Inflammatory macrophage (primary cell): ENCODE data around the gene RAI1.
A peak's percentile ranks its signal among the peaks of the same experiment; 100 is the strongest.

Experiments used
- DNase-seq, 2 donors: peaks; one replicate each; pipeline ENCODE4 v3.0.0-alpha.2; 2020 to 2022

The RAI1 gene

GRCh38 chr17:17767154-17767869, 86.1 kb downstream of the RAI1 start:
- no peak for DNase-seq

DNA sequence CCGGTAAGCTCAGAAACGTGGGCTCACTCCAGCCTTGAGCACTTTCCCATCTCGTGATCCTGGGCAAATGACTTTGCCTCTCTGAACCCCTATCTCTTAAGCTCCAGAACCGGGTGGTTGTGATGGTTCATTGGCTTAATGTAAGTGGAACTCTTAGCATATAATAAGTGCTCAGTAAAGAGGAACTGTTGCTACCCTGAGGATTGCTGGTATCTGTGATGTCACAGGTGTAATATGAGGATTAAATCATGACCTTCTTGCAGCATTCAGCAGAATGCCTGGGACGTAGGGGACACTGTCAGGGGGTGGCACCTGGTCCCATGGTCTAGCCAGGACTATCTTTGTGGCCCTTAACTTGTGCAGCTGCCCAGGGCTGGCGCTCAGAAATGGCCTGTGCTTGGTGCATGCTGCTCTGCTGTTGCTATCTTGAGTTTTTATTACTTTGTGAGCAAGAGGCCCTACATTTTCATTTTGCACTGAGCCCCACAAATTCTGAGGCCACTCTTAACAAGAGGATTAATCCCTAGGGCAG, 86.7 kb downstream of the RAI1 start:
- DNase-seq = no peak

DNA sequence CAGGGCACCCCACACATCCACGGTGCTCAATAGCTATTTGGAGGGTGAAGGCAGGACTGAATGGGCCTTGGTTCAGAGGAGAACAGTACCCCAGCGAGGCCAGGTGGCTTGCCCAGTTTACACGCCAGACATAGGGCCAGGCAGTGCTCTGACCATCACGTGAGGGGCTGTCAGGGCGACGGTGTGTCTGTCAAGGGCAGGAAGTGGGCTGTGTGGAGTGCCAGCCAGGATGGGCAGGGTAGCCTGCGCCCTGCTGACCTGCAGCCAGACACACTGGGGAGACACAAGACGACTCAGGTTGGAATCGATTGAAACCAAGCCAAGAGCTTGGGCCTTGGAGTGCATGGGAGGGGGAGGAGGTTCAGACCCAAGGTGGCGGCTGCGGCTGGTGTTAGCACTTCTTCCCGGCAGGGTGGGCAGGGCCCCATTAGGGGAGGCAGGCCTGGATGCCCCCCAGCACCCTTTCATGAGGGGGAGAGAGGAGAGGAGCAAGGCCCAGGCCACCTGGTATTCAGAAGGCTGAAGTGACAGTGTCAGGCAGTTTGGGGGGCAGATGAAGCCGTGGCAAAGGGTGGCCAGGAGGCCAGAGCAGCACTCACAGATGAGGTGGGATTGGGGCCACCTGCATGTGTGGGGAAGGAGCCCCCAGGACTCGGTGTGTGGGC, 87.3 kb downstream of the RAI1 start:
- DNase-seq = no peak

DNA sequence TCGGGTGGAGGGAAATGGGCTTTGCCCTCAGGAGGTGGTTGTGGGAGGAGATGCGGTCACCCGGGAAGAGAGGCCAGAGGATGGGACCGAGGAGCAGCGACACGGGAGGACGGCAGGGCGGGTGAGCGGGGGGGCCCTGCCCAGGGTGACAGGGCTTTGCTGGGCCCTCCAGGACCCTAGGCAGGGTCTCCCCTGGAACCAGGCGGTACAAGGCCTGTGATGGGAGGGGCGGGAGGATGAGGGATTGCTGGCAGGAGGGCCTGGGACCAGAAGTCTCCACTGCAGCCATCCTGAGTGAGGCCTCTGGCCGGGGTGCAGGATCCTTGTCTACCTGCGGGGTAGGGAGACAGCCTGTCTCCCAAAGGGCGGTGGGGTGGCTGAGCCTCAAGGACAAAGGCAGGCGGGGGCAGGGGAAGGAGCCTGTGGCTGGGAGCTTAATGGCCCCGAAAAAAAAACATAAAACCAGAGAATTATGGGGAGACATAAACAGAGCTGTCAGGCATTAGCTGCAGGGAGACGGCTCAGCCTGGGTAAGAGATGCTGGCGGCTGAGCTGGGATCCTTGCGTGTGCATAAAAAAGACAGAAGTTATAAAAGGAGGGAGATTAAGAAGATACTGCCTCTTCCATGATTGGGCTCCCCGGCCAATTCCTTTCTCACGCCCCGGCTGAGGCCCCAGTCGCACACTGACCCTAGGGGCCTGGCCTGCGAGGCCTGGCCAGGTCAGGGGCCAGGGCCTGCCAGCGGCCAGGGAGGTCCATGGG, 88.8 kb downstream of the RAI1 start:
- DNase-seq = no peak

DNA sequence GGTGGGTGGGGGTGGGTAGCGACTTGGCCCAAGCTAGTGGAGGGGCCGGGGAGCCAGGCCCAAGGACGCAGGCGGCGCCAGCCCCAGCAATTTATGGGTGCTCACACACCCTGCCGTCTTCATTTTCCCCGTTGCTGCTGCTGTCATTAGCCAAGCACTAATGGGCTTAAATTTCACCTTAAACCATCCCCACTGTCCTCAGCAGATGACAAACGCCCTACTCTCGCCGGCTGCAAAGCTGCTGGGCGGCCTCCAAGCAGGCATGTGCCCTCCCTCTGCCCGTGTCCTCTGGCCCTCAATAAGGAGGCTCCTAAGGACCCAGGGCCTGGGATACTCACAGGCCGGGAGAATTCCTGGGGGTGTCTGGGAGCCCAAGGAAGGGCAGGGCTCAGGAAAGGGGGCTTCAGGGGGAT, 89.4 kb downstream of the RAI1 start:
- DNase-seq = no peak

DNA sequence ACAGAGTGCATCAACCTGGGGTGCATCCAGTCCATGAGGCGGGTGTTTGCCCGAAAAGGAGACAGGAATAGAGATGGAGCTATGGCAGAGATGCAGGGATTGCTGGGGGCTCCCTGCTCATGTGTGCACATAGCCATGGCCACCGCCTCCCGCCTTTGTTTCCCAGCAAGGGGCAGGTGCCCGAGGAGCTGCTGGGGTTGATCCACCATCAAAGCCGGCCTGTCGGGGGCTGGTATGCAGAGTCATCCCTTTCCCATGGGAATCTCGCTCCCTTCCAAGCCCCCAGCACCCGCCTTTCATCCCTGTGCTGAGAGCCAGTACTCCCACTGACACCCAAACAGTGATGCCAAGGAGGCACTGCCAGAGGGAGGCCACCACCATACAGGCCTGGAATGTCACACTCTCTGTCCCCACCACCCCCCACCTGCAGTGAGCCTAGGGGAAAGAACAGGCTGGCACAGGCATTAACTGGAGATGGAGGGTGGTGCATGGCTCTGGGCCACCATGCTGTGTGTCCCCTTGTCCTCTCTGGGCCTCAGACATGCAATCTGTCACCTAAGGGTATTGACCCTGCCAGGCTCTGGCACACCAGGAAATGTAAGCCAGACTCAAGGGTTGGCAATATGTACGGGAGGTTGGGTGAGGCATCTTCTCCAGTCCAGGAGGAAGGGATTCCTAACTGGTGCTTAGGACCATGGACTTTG, 90.4 kb downstream of the RAI1 start:
- DNase-seq = no peak

DNA sequence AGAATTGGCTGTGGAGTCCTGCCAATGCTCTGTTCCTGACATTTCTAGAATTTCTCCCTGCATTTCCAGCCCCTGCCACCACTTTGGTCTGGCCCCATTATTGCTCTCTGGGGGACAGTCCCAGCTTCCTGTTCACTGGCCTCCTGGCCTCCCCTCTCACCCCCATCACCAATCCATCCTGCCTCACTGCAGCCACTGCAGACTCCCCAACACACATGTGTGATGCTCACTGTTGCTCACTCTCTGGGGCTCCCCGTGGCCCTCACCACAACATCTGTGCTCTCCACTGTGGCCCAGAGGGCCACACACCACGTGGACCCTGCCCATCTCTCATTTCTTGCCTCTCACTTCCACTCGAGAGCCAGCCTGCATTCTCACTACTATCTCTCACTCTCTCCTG, 91.0 kb downstream of the RAI1 start:
- DNase-seq = no peak

GRCh38 chr17:17774009-17774881, 93.0 kb downstream of the RAI1 start:
- DNase-seq = no peak

GRCh38 chr17:17776889-17777288, 95.6 kb downstream of the RAI1 start:
- DNase-seq = no peak

- DNase-seq = no peak
Observed at GRCh38 chr17:17778308-17779014, 97.2 kb downstream of the RAI1 start.

DNA sequence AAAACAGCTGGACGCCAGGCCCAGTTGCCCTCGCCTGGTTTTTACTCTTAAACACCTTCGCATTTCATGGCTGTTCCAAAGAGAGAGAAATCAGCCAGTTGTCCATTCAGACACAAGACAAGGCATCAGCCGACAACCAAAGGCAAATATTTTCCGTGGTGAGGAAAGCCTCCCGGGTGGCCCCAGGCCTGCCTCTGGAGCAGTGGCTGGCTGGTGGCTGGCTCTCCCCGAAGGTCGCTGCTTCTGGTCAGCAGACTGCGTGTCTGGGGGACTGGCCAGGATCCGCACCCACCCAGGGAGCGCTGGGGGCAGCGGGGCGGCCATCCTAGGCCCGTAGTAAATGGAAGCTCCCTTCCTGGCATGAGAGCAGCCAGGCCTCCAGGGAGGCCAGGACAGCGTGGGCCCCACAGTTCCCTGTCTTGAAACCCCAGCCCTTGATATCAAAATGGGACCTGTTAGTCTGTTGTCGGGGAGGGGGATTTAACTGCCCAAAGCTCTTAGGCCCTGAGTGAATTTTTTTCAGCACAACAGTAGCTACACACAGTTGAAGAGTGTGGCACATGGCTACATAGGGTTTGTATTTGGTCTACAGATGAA, 97.9 kb downstream of the RAI1 start:
- no peak for DNase-seq

- DNase-seq = peak in 1 of 2 donors; percentile 10
Observed at GRCh38 chr17:17780922-17781590, 99.8 kb downstream of the RAI1 start.

- DNase-seq = no peak
Observed at GRCh38 chr17:17781591-17782496, 100.6 kb downstream of the RAI1 start.

- no peak for DNase-seq
Observed at GRCh38 chr17:17782523-17783115, 101.4 kb downstream of the RAI1 start.

GRCh38 chr17:17783116-17783824, 102.0 kb downstream of the RAI1 start:
- DNase-seq = peak in 1 of 2 donors; percentile 20

DNA sequence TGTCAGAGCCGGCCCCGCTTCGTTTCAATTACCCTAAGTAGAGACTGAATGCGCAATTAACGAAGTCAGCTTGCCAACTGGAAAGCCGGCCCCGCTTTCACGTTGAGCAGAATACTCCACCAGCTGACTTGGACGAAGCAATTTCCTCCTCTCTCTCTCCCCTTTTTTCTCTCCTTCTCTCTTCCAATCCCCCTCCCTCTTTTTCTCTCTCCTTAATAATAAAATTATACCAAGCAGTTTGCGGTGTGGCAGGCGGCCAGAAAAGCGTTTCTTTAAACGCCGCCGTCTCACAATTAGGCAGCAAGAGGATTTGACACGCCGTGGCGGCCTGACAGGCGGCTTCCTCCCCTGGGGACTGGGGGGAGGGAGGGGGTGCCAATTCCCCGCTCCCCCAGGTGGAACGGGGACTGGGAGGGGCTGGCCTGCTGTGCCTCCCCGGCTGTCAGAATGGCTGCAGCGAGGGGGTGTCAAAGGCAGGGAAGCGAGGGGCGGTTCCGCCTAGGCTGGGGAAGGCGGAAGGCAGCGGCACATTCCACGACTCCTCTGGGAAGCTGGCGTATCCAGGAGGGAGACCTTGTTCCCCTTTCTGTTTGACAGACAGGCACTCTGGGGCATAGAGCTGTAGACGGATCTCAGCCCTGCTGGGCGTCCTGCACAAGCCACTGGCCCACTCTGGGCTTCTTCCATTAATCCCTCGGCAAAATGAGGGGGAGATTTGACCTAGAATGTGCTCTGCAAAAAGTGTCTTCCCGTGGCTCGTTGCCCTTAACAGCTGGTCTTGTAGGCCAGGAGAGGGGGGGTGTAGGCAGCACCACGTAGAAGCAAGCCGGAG, 102.8 kb downstream of the RAI1 start:
- DNase-seq = no peak
